Astrocyte of the cerebellum (primary cell): ENCODE measurements around the gene DYNC1H1.

Experiments used
- DNase-seq: peaks from one replicate; pipeline ENCODE4 v3.0.0-alpha.2; 2011; ENCODE audit warnings: low read depth
- H3K4me3 ChIP-seq: 2 replicates; pipeline ENCODE4 v1.5.1; 2011; ENCODE audit warnings: mild to moderate bottlenecking, low read depth, low read length, moderate library complexity
- in situ Hi-C: cut with HindIII; loops from 2 replicates; pipeline ENCODE4 v1.10.0; 2017; ENCODE audit warnings: low sequenced_read_pairs
- TF ChIP-seq, protein P1 (sequence below): IDR thresholded peaks from 2 replicates; pipeline ENCODE4 v1.5.1; 2012; ENCODE audit warnings: low read length, low read depth, moderate library complexity, mild to moderate bottlenecking; ENCODE audit errors: missing control alignments

Gene DYNC1H1

DNA sequence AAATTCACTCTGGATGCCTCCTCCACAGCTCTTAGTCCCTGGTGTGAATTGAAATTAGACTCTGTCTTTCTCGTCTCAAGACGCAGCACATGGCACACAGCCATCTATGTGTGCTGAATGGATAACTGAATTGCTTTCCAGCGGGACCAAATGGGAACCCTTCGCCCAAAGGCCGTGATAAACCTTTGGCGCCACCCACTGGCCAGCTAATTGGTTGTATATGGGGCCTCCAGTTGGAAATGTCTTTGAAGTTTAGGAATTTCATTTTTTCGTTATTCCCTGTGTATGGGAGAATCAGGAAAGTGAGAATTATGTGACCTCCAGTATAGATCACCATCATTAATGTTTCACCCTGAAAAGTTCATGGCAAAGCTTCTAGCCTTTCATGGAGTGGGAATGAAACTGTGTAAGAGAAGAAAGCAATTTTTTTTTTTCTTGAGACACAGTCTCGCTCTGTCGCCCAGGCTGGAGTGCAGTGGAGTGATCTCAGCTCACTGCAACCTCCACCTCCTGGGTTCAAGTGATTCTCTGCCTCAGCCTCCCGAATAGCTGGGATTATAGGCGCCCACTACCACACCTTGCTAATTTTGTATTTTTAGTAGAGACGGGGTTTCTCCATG, 132.3 kb downstream of the DYNC1H1 start:
- TF ChIP-seq, protein P1, sequence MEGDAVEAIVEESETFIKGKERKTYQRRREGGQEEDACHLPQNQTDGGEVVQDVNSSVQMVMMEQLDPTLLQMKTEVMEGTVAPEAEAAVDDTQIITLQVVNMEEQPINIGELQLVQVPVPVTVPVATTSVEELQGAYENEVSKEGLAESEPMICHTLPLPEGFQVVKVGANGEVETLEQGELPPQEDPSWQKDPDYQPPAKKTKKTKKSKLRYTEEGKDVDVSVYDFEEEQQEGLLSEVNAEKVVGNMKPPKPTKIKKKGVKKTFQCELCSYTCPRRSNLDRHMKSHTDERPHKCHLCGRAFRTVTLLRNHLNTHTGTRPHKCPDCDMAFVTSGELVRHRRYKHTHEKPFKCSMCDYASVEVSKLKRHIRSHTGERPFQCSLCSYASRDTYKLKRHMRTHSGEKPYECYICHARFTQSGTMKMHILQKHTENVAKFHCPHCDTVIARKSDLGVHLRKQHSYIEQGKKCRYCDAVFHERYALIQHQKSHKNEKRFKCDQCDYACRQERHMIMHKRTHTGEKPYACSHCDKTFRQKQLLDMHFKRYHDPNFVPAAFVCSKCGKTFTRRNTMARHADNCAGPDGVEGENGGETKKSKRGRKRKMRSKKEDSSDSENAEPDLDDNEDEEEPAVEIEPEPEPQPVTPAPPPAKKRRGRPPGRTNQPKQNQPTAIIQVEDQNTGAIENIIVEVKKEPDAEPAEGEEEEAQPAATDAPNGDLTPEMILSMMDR: peak; percentile 84
- peak; percentile 57 for DNase-seq
- in situ Hi-C loops: loop anchor here (25.0 kb wide), 1 partner anchor 216 kb away; the partner anchor contains the start of genes MOK and ZNF839
- H3K4me3 ChIP-seq: peak overlapping the region; percentile 15

DNA sequence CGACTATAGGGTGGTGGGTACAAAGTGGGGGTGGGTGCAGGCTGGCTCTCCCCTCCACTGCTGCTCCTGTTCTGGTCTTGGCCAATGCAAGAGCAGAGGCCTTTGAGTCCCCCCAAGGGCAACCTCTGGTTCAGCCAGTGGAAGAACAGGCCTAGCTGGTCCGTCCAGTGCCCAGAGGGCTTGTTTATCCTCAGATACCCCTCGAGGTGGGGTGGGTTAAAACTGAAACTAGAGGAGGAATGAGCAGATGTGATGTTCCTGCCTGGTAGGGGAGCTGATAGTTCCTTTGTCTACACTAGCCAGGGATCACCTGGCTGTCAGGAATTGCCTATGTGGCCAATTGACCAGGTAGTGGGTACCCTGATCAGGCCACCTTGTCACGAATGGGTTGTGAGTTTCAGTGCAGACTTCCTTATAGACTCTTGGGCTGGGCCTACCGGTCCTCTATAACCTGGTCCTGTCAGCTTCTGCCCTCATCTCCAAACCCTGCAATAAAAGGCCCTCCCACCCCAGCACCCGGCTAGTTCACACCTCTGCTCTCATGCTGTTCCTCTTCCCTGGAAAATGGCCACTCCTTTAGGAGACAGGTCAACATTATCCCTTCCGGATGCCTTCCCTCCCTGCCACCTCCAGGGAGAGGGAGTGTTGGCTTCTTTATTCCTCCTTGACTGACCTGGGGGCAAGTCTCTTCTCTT, 133.2 kb downstream of the DYNC1H1 start:
- H3K4me3 ChIP-seq: no peak overlapping the region
- in situ Hi-C loops: loop anchor here (25.0 kb wide), 1 partner anchor 215 kb away; the partner anchor contains the start of genes MOK and ZNF839
- DNase-seq: no peak
- TF ChIP-seq, protein P1: no peak

DNA sequence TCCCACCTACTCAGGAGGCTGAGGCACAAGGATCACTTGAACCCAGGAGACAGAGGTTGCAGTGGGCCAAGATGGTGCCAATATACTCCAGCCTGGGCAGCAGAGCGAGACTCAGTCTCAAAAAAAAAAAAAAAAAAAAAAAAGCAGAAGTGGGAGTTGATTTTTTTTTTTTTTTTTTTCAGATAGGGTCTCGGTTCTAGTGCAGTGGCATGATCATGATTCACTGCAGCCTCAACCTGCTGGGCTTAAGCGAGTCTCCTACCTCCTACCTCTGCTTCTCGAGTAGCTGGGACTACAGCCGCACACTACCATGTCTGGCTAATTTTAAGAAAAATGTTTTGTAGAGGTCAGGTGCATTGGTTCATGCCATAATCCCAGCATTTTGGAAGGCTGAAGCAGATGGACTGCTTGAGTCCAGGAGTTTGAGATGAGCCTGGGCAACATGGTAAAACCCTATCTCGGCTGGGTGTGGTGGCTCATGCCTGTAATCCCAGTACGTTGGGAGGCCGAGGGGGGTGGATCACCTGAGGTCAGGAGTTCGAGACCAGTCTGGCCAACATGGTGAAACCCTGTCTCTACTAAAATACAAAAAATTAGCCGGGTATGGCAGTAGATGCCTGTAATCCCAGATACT, 138.8 kb downstream of the DYNC1H1 start:
- in situ Hi-C loops: no loop called here
- H3K4me3 ChIP-seq: no peak overlapping the region
- TF ChIP-seq, protein P1: no peak
- DNase-seq: no peak

DNA sequence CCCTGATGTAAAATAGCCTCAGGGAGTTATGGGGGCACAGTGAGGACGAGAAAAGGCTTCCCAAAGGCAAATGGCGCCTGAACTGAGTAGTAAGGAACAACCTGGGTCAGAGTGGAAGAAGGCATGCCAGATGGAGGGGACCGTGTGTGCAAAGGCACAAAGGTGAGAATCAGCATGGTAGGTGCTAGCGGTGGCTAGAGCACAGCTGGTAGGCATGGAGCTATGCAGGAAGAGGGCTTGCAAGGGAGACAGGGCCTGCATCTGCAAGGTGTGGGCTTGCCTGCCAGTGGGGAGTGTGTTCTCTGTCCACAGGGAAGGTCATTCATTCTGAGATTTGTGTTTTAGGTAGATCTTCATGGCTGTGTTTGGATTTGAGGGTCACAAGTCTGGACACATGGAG, 141.0 kb downstream of the DYNC1H1 start:
- TF ChIP-seq, protein P1: no peak
- H3K4me3 ChIP-seq: no peak overlapping the region
- DNase-seq: no peak
- in situ Hi-C loops: no loop called here
